NCI-H2107 (cell line): ENCODE measurements around the gene AGAP4.
"Not testable (repeated sequence)": the region's sequence is repeated elsewhere in the genome, so short reads cannot be mapped to it uniquely, and the experiment has no call there.

Source experiments
- DNase-seq: peaks from one replicate; lab custom pipeline; 2025; lab: John Stamatoyannopoulos, UW

The AGAP4 gene

GRCh38 chr10:45847400-45847799 lies at the start of gene AGAP4:
TSS of gene AGAP4 (minus strand) at chr10:45847500. CDS start at chr10:45847347, 153 bp downstream.
- not testable (repeated sequence) for DNase-seq

GRCh38 chr10:45890721-45891120 lies 43.4 kb upstream of the AGAP4 start:
- DNase-seq: not testable (repeated sequence)

- DNase-seq: not testable (repeated sequence)
Observed at GRCh38 chr10:45889539-45890230, 42.4 kb upstream of the AGAP4 start.

- not testable (repeated sequence) for DNase-seq
Observed at GRCh38 chr10:45882880-45883279, 35.6 kb upstream of the AGAP4 start.

- not testable (repeated sequence) for DNase-seq
Observed at GRCh38 chr10:45865404-45865803, 18.1 kb upstream of the AGAP4 start.

GRCh38 chr10:45864264-45864663 lies 17.0 kb upstream of the AGAP4 start:
- DNase-seq: not testable (repeated sequence)

GRCh38 chr10:45863632-45864031 lies 16.3 kb upstream of the AGAP4 start:
- DNase-seq: not testable (repeated sequence)

GRCh38 chr10:45857931-45858330 lies 10.6 kb upstream of the AGAP4 start:
- not testable (repeated sequence) for DNase-seq

GRCh38 chr10:45848467-45848866 lies 1.2 kb upstream of the AGAP4 start:
- DNase-seq: not testable (repeated sequence)

GRCh38 chr10:45822918-45823317 lies 24.4 kb downstream of the AGAP4 start:
- DNase-seq: not testable (repeated sequence)

- DNase-seq: not testable (repeated sequence)
Observed at GRCh38 chr10:45820107-45820830, 27.0 kb downstream of the AGAP4 start.

GRCh38 chr10:45819552-45819951 lies 27.7 kb downstream of the AGAP4 start:
- no peak for DNase-seq

- DNase-seq: no peak
Observed at GRCh38 chr10:45817912-45818311, 29.4 kb downstream of the AGAP4 start.

GRCh38 chr10:45817130-45817859 lies 30.0 kb downstream of the AGAP4 start:
- no peak for DNase-seq

GRCh38 chr10:45814146-45814545 lies 33.2 kb downstream of the AGAP4 start:
- DNase-seq: not testable (repeated sequence)

GRCh38 chr10:45812959-45813358 lies 34.3 kb downstream of the AGAP4 start:
- not testable (repeated sequence) for DNase-seq

- DNase-seq: no peak
Observed at GRCh38 chr10:45811075-45811474, 36.2 kb downstream of the AGAP4 start.

GRCh38 chr10:45809837-45810236 lies 37.5 kb downstream of the AGAP4 start:
- DNase-seq: no peak

GRCh38 chr10:45804996-45805395 lies 42.3 kb downstream of the AGAP4 start:
- not testable (repeated sequence) for DNase-seq

- not testable (repeated sequence) for DNase-seq
Observed at GRCh38 chr10:45803060-45804010, 44.0 kb downstream of the AGAP4 start.

- DNase-seq: not testable (repeated sequence)
Observed at GRCh38 chr10:45794761-45795160, 52.5 kb downstream of the AGAP4 start.
